Measurements from ENCODE around the gene CLDN34.

Gene CLDN34

GRCh38 chrX:9927698-9928482, 39.3 kb upstream of the CLDN34 start:
- no peak for DNase-seq (ENCODE audit: low read depth, low spot score)
- no peak overlapping the region for H3K4me3 ChIP-seq (ENCODE audit: low read depth, low read length)
- POLR2A ChIA-PET: interaction anchor here (0.6 kb wide), 1 partner anchor 151 kb away, joined by 3 read pairs; no protein-coding TSS in a partner anchor
- CTCF ChIA-PET: no interaction called here
- TF ChIP-seq CTCF (IDR thresholded peaks at IDR 0.05; ENCODE audit: insufficient read depth, low read length, missing control alignments): no peak

- no peak for TF ChIP-seq CTCF (IDR thresholded peaks at IDR 0.05; ENCODE audit: insufficient read depth, low read length, missing control alignments)
- DNase-seq (ENCODE audit: low read depth, low spot score): no peak
- ChIA-PET POLR2A (no interaction called here), CTCF (no interaction called here)
- H3K4me3 ChIP-seq (ENCODE audit: low read depth, low read length): no peak overlapping the region
Observed at GRCh38 chrX:9935436-9935835, 31.7 kb upstream of the CLDN34 start.

- TF ChIP-seq CTCF (IDR thresholded peaks at IDR 0.05; ENCODE audit: insufficient read depth, low read length, missing control alignments): no peak
- POLR2A ChIA-PET: no interaction called here
- CTCF ChIA-PET: no interaction called here
- H3K4me3 ChIP-seq (ENCODE audit: low read depth, low read length): no peak overlapping the region
- no peak for DNase-seq (ENCODE audit: low read depth, low spot score)
Observed at GRCh38 chrX:9937761-9938160, 29.4 kb upstream of the CLDN34 start.

GRCh38 chrX:9938516-9938915, 28.6 kb upstream of the CLDN34 start:
- ChIA-PET CTCF (no interaction called here), POLR2A (no interaction called here)
- no peak overlapping the region for H3K4me3 ChIP-seq (ENCODE audit: low read depth, low read length)
- no peak for TF ChIP-seq CTCF (IDR thresholded peaks at IDR 0.05; ENCODE audit: insufficient read depth, low read length, missing control alignments)
- no peak for DNase-seq (ENCODE audit: low read depth, low spot score)

GRCh38 chrX:9940421-9940820, 26.7 kb upstream of the CLDN34 start:
- no peak overlapping the region for H3K4me3 ChIP-seq (ENCODE audit: low read depth, low read length)
- ChIA-PET CTCF (no interaction called here), POLR2A (no interaction called here)
- TF ChIP-seq CTCF (IDR thresholded peaks at IDR 0.05; ENCODE audit: insufficient read depth, low read length, missing control alignments): no peak
- peak; percentile 37 for DNase-seq (ENCODE audit: low read depth, low spot score)

GRCh38 chrX:9942086-9942485, 25.1 kb upstream of the CLDN34 start:
- CTCF ChIA-PET: no interaction called here
- POLR2A ChIA-PET: no interaction called here
- TF ChIP-seq CTCF (IDR thresholded peaks at IDR 0.05; ENCODE audit: insufficient read depth, low read length, missing control alignments): no peak
- no peak for DNase-seq (ENCODE audit: low read depth, low spot score)
- no peak overlapping the region for H3K4me3 ChIP-seq (ENCODE audit: low read depth, low read length)

Data from AG04449 (cell line).